ENCODE data around the gene CCDC198. TPM values are rescaled to one million over a fixed set of nuclear protein-coding genes. Genes with fewer than 3 reads are reported as not detected.

CCDC198 gene
- total and polyA plus RNA-seq, 2 of the 13 experiments (the other 11 are each of a cell fraction or from before 2014, with no cell fraction given): 0.69 to 0.95 TPM

GRCh38 chr14:57464008-57464730 is 29.5 kb downstream of the CCDC198 start:
- intact Hi-C loops (cut with micrococcal nuclease; ENCODE audit: unreplicated experiment): no loop called here
- no TSS peak for BruUV-seq (replicated peaks)
- no peaks in the 10 kb centered on the region for H3K9me3 ChIP-seq (ENCODE audit: low read length)
- no peak overlapping the region for H3K4me3 ChIP-seq (replicated peaks in 1 of 3; ENCODE audit: insufficient read depth in 1 of 3, low read depth in 2 of 3, low read length in 3 of 3)
- no peak overlapping the region for H3K4me2 ChIP-seq (ENCODE audit: low read depth, low read length)
- ChIA-PET CTCF (ENCODE audit: low intra/inter-chr PET ratio, low total read pairs) (no interaction called here), POLR2A (no interaction called here)
- no peaks in the 10 kb centered on the region for H4K20me1 ChIP-seq (ENCODE audit: insufficient read depth, low read length)
- no peak overlapping the region for H3K9ac ChIP-seq (ENCODE audit: insufficient read depth, low read depth, low read length)
- H2AFZ ChIP-seq (ENCODE audit: low read length): no peak overlapping the region
- DNase-seq (ENCODE audit: low spot score): no peak
- H3K36me3 ChIP-seq (replicated peaks in 1 of 2; ENCODE audit: control insufficient read depth in 1 of 2, insufficient read depth in 2 of 2, low read length in 2 of 2): no peaks in the 10 kb centered on the region
- H3K27me3 ChIP-seq (ENCODE audit: control insufficient read depth in 1 of 2, insufficient read depth in 2 of 2, low read length in 2 of 2): no peaks in the 10 kb centered on the region; a peak in 1 of 5 replicates
- TF ChIP-seq ZNF441 (CRISPR knock-in tag; IDR thresholded peaks at IDR 0.05; ENCODE audit: borderline replicate concordance) (no peak), CREB3 (CRISPR knock-in tag; IDR thresholded peaks at IDR 0.05) (no peak), STAT5B (CRISPR knock-in tag; IDR thresholded peaks at IDR 0.05) (no peak), ZBTB2 (CRISPR knock-in tag; IDR thresholded peaks at IDR 0.05; ENCODE audit: low read depth) (no peak), MLLT10 (CRISPR knock-in tag; IDR thresholded peaks at IDR 0.05) (no peak), ZNF446 (CRISPR knock-in tag; IDR thresholded peaks at IDR 0.05) (no peak)
- H3K4me1 ChIP-seq (ENCODE audit: insufficient read depth, low read length): peaks cover 28% of the 10 kb centered on the region
- H3K27ac ChIP-seq (ENCODE audit: extremely low read length, insufficient read depth, low read length): no peak overlapping the region
- ATAC-seq: peak; percentile 94
- H3K79me2 ChIP-seq (ENCODE audit: insufficient read depth, low read length): no peaks in the 10 kb centered on the region
- 69% methylated on average over 4 of the region's 6 CpGs for WGBS (ENCODE audit: low lambda C conversion rate)
- no peak for FAIRE-seq
- in situ Hi-C loops (cut with HindIII; ENCODE audit: extremely low pct_ligation_motif_present, low pct_unique_long_range_greater_than_20kb): no loop called here

All from HepG2 (cell line).